Endodermal cell (in vitro differentiated cells): ENCODE data around the gene ADAM19. TPM values are rescaled to one million over a fixed set of nuclear protein-coding genes. Genes with fewer than 3 reads are reported as not detected.

Experiments used
- DNase-seq: peaks from one replicate; pipeline ENCODE4 v3.0.0-alpha.2; 2017
- H3K27ac ChIP-seq: 2 replicates; pipeline ENCODE4 v1.5.1; 2013; ENCODE audit warnings: mild to moderate bottlenecking, low read depth, low read length, moderate library complexity
- H3K27me3 ChIP-seq: 2 replicates; pipeline ENCODE4 v1.6.1; 2013; ENCODE audit warnings: mild to moderate bottlenecking, low read length, moderate library complexity; ENCODE audit not compliant: insufficient read depth, control insufficient read depth, poor library complexity, severe bottlenecking
- H3K36me3 ChIP-seq: 2 replicates; pipeline ENCODE4 v1.7.0; 2013; ENCODE audit warnings: mild to moderate bottlenecking, low read length, moderate library complexity; ENCODE audit not compliant: control insufficient read depth, insufficient read depth
- H3K4me1 ChIP-seq: one replicate; pipeline ENCODE4 v1.7.0; 2013; ENCODE audit warnings: low read length; ENCODE audit not compliant: control insufficient read depth, insufficient read depth
- H3K4me3 ChIP-seq: 2 replicates; pipeline ENCODE4 v1.5.1; 2013; ENCODE audit warnings: mild to moderate bottlenecking, low read length, moderate library complexity
- H3K9ac ChIP-seq: 2 replicates; pipeline ENCODE4 v1.6.1; 2013; ENCODE audit warnings: mild to moderate bottlenecking, low read length, moderate library complexity; ENCODE audit not compliant: poor library complexity, severe bottlenecking; ENCODE audit errors: extremely low read depth
- H3K9me3 ChIP-seq: 2 replicates; pipeline ENCODE4 v1.6.1; 2013; ENCODE audit warnings: mild to moderate bottlenecking, low read length, moderate library complexity; ENCODE audit not compliant: control insufficient read depth
- H3K27ac Mint-ChIP-seq: 2 replicates; pipeline ENCODE4 v1.8.0; 2020; ENCODE audit warnings: mixed read lengths
- H3K27me3 Mint-ChIP-seq: 2 replicates; pipeline ENCODE4 v1.8.0; 2021; ENCODE audit warnings: mild to moderate bottlenecking, mixed read lengths; ENCODE audit not compliant: insufficient read depth
- H3K36me3 Mint-ChIP-seq: 2 replicates; pipeline ENCODE4 v1.8.0; 2020; ENCODE audit warnings: low read depth, mixed read lengths
- H3K4me1 Mint-ChIP-seq: 2 replicates; pipeline ENCODE4 v1.8.0; 2020; ENCODE audit warnings: mixed read lengths
- H3K4me3 Mint-ChIP-seq: 2 replicates; pipeline ENCODE4 v1.8.0; 2020; ENCODE audit warnings: mild to moderate bottlenecking, moderate library complexity, mixed read lengths
- H3K9me3 Mint-ChIP-seq: 2 replicates; pipeline ENCODE4 v1.8.0; 2020; ENCODE audit warnings: mild to moderate bottlenecking, mixed read lengths
- CTCF ChIP-seq: fragments of 200-600 bp; sonication (generic); conservative IDR thresholded peaks from 2 replicates; pipeline ENCODE4 v1.5.0; 2021; ENCODE audit warnings: antibody characterized with exemption, mild to moderate bottlenecking
- WGBS, 2 experiments: methylation state at CpG; one replicate each; pipeline versions ENCODE4 v1.1.5 to v1.1.7; 2013; ENCODE audit warnings: missing lambda C conversion rate in 2 of 2, mixed read lengths in 1 of 2; ENCODE audit not compliant: insufficient coverage in 1 of 2, insufficient read length in 1 of 2; 5-methylcytosine and 5-hydroxymethylcytosine counted together
- total RNA-seq, 2 donors: library from RNA; stranded (reverse); fragmentation: NEBNext Ultra II Directional in 1 of 2; extraction: Animal tissue kit (Norgen Biotek cat#: 25700) in 1 of 2; gene quantifications; 2 replicates in 1 of 2; 3 replicates in 1 of 2; pipeline ENCODE4 v1.2.1, GENCODE V29; 2021

Gene ADAM19
- total RNA-seq, 2 donors from 2014 or later: 96.1 to 119 TPM

- no peak for TF ChIP-seq CTCF
- H3K4me3 Mint-ChIP-seq: no peak overlapping the region
- Histone ChIP-seq H3K27me3 (no peaks in the 10 kb centered on the region), H3K9me3 (no peaks in the 10 kb centered on the region), H3K4me1 (no peaks in the 10 kb centered on the region), H3K36me3 (peaks cover 100% of the 10 kb centered on the region), H3K27ac (no peak overlapping the region), H3K9ac (no peak overlapping the region), H3K4me3 (no peak overlapping the region)
- H3K36me3 Mint-ChIP-seq: peaks cover 83% of the 10 kb centered on the region
- H3K4me1 Mint-ChIP-seq: no peaks in the 10 kb centered on the region
- H3K27me3 Mint-ChIP-seq: no peaks in the 10 kb centered on the region
- no peak for DNase-seq
- H3K27ac Mint-ChIP-seq: no peak overlapping the region
- 92 to 100% methylated on average over 2 of the region's 2 CpGs for WGBS, 2 experiments
- no peaks in the 10 kb centered on the region for H3K9me3 Mint-ChIP-seq
Observed at GRCh38 chr5:157514974-157515373, 60.6 kb downstream of the ADAM19 start.

DNA sequence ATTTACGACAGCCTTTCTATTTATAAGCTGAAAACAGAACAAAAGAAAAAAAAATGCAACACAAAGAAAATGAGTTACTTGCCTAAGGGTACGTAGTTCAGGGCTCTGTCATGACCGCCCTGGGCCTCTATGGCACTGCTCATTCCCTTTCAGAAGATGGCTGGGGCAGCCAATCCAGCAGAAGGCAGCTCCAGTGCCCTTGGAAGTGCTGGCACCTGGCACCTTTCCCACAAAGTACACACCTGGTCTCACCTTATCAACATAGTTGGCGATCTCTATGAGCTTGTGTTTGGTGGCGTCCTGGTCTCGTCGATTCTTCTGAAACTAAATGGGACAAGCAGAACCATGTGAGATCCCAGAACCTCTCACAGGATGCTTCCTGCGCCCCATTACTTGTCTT, 62.4 kb downstream of the ADAM19 start:
- H3K27ac Mint-ChIP-seq: no peak overlapping the region
- H3K4me1 Mint-ChIP-seq: no peaks in the 10 kb centered on the region
- H3K9ac ChIP-seq: no peak overlapping the region
- no peaks in the 10 kb centered on the region for H3K27me3 ChIP-seq
- no peaks in the 10 kb centered on the region for H3K27me3 Mint-ChIP-seq
- H3K9me3 Mint-ChIP-seq: no peaks in the 10 kb centered on the region
- no peaks in the 10 kb centered on the region for H3K4me1 ChIP-seq
- no peak overlapping the region for H3K4me3 ChIP-seq
- DNase-seq: no peak
- TF ChIP-seq CTCF: no peak
- H3K27ac ChIP-seq: no peak overlapping the region
- peaks cover 84% of the 10 kb centered on the region for H3K36me3 Mint-ChIP-seq
- H3K4me3 Mint-ChIP-seq: no peak overlapping the region
- H3K9me3 ChIP-seq: no peaks in the 10 kb centered on the region
- peaks cover 99% of the 10 kb centered on the region for H3K36me3 ChIP-seq
- WGBS, 2 experiments: 97 to 98% methylated on average over 8 of the region's 8 CpGs

GRCh38 chr5:157511651-157512644, 63.6 kb downstream of the ADAM19 start:
- WGBS, 2 experiments: 94 to 96% methylated on average over 5 to 9 of the region's 9 CpGs
- peaks cover 83% of the 10 kb centered on the region for H3K36me3 Mint-ChIP-seq
- H3K9ac ChIP-seq: no peak overlapping the region
- no peaks in the 10 kb centered on the region for H3K27me3 ChIP-seq
- no peaks in the 10 kb centered on the region for H3K9me3 ChIP-seq
- TF ChIP-seq CTCF: no peak
- H3K4me3 Mint-ChIP-seq: no peak overlapping the region
- H3K27me3 Mint-ChIP-seq: no peaks in the 10 kb centered on the region
- H3K9me3 Mint-ChIP-seq: no peaks in the 10 kb centered on the region
- no peaks in the 10 kb centered on the region for H3K4me1 ChIP-seq
- no peak for DNase-seq
- peaks cover 99% of the 10 kb centered on the region for H3K36me3 ChIP-seq
- H3K27ac Mint-ChIP-seq: no peak overlapping the region
- no peak overlapping the region for H3K27ac ChIP-seq
- H3K4me3 ChIP-seq: no peak overlapping the region
- no peaks in the 10 kb centered on the region for H3K4me1 Mint-ChIP-seq
